ENCODE data around the gene SLC25A30. TPM values are rescaled to one million over a fixed set of nuclear protein-coding genes. Genes with fewer than 3 reads are reported as not detected.
A peak's percentile ranks its signal among the peaks of the same experiment; 100 is the strongest.

Gene SLC25A30
- total and polyA plus RNA-seq, 2 of the 13 experiments (the other 11 are each of a cell fraction or from before 2014, with no cell fraction given): 19.6 to 22.5 TPM

GRCh38 chr13:45464687-45465453 lies 46.7 kb upstream of the SLC25A30 start, which contains the start of gene COG3 (continued):
- TF ChIP-seq IKZF5 (CRISPR knock-in tag; IDR thresholded peaks at IDR 0.05) (peak; percentile 80), ZNF788 (CRISPR knock-in tag; IDR thresholded peaks at IDR 0.05; ENCODE audit: borderline replicate concordance) (no peak; the same call in 1 of the 2 replicates), GLI4 (CRISPR knock-in tag; IDR thresholded peaks at IDR 0.05; ENCODE audit: borderline replicate concordance) (peak; percentile 51; the same call in 1 of the 2 replicates), KDM5B (CRISPR knock-in tag; IDR thresholded peaks at IDR 0.05; ENCODE audit: borderline replicate concordance) (peak; percentile 56; the same call in 1 of the 2 replicates), ELF4 (CRISPR knock-in tag; IDR thresholded peaks at IDR 0.05; ENCODE audit: borderline replicate concordance) (no peak), CHD4 (IDR thresholded peaks at IDR 0.05; ENCODE audit: borderline replicate concordance, low read length) (no peak; the same call in 1 of the 2 replicates), ARNT (IDR thresholded peaks at IDR 0.05) (no peak), ZNF576 (CRISPR knock-in tag; IDR thresholded peaks at IDR 0.05) (0 out of 2 replicates have a peak, but pooled peaks have one; percentile 29), SETDB1 (CRISPR knock-in tag; IDR thresholded peaks at IDR 0.05; ENCODE audit: borderline replicate concordance) (no peak), FOSL2 (CRISPR knock-in tag; IDR thresholded peaks at IDR 0.05) (peak; percentile 38), IKZF1 (IDR thresholded peaks at IDR 0.05) (no peak), ZNF747 (CRISPR knock-in tag; IDR thresholded peaks at IDR 0.05; ENCODE audit: borderline replicate concordance) (no peak), U2AF1 (optimal IDR thresholded peaks at IDR 0.05; ENCODE audit: low read depth, low read length) (peak; percentile 75), ZNF547 (CRISPR knock-in tag; IDR thresholded peaks at IDR 0.05) (peak; percentile 89), SIX4 (CRISPR knock-in tag; IDR thresholded peaks at IDR 0.05) (peak; percentile 63), PAX8 (CRISPR knock-in tag; IDR thresholded peaks at IDR 0.05; ENCODE audit: borderline replicate concordance) (no peak), MTF1 (CRISPR knock-in tag; IDR thresholded peaks at IDR 0.05) (0 out of 2 replicates have a peak, but pooled peaks have one; percentile 27), REL (CRISPR knock-in tag; conservative IDR thresholded peaks at IDR 0.05) (0 out of 2 replicates have a peak, but pooled peaks have one; percentile 58), RFXAP (CRISPR knock-in tag; IDR thresholded peaks at IDR 0.05; ENCODE audit: borderline replicate concordance) (0 out of 2 replicates have a peak, but pooled peaks have one; percentile 48)
- TF ChIP-seq, protein P1, sequence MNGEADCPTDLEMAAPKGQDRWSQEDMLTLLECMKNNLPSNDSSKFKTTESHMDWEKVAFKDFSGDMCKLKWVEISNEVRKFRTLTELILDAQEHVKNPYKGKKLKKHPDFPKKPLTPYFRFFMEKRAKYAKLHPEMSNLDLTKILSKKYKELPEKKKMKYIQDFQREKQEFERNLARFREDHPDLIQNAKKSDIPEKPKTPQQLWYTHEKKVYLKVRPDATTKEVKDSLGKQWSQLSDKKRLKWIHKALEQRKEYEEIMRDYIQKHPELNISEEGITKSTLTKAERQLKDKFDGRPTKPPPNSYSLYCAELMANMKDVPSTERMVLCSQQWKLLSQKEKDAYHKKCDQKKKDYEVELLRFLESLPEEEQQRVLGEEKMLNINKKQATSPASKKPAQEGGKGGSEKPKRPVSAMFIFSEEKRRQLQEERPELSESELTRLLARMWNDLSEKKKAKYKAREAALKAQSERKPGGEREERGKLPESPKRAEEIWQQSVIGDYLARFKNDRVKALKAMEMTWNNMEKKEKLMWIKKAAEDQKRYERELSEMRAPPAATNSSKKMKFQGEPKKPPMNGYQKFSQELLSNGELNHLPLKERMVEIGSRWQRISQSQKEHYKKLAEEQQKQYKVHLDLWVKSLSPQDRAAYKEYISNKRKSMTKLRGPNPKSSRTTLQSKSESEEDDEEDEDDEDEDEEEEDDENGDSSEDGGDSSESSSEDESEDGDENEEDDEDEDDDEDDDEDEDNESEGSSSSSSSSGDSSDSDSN (CRISPR knock-in tag; IDR thresholded peaks at IDR 0.05): peak; percentile 64
- TF ChIP-seq, protein P2, sequence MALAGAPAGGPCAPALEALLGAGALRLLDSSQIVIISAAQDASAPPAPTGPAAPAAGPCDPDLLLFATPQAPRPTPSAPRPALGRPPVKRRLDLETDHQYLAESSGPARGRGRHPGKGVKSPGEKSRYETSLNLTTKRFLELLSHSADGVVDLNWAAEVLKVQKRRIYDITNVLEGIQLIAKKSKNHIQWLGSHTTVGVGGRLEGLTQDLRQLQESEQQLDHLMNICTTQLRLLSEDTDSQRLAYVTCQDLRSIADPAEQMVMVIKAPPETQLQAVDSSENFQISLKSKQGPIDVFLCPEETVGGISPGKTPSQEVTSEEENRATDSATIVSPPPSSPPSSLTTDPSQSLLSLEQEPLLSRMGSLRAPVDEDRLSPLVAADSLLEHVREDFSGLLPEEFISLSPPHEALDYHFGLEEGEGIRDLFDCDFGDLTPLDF (CRISPR knock-in tag; IDR thresholded peaks at IDR 0.05): peak; percentile 64; the same call in 1 of the 2 replicates
- TF ChIP-seq, protein P3, sequence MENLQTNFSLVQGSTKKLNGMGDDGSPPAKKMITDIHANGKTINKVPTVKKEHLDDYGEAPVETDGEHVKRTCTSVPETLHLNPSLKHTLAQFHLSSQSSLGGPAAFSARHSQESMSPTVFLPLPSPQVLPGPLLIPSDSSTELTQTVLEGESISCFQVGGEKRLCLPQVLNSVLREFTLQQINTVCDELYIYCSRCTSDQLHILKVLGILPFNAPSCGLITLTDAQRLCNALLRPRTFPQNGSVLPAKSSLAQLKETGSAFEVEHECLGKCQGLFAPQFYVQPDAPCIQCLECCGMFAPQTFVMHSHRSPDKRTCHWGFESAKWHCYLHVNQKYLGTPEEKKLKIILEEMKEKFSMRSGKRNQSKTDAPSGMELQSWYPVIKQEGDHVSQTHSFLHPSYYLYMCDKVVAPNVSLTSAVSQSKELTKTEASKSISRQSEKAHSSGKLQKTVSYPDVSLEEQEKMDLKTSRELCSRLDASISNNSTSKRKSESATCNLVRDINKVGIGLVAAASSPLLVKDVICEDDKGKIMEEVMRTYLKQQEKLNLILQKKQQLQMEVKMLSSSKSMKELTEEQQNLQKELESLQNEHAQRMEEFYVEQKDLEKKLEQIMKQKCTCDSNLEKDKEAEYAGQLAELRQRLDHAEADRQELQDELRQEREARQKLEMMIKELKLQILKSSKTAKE (CRISPR knock-in tag; IDR thresholded peaks at IDR 0.05; ENCODE audit: borderline replicate concordance): peak; percentile 62; the same call in 1 of the 2 replicates

Measured in HepG2 (cell line).